ENCODE data around the gene WDR90.

GRCh38 chr16:680967-681745 is 32.0 kb downstream of the WDR90 start:
- no peak for TF ChIP-seq CTCF (IDR thresholded peaks at IDR 0.05)
- TF ChIP-seq POLR2A (IDR thresholded peaks at IDR 0.05): no peak
